Left renal cortex interstitium (tissue), 4 donors: ENCODE results near the gene C4A. TPM values are rescaled to one million over a fixed set of nuclear protein-coding genes. Genes with fewer than 3 reads are reported as not detected.
"Not testable (repeated sequence)": the region's sequence is repeated elsewhere in the genome, so short reads cannot be mapped to it uniquely, and the experiment has no call there.

Experiments used
- DNase-seq, 4 donors: peaks; one replicate each; pipeline ENCODE4 v3.0.0-alpha.2; 2013; ENCODE audit warnings: low read depth in 4 of 4, low spot score in 2 of 4, missing footprints in 1 of 4
- polyA plus RNA-seq, 4 donors: library from polyadenylated mRNA; unstranded; fragments of 120-200 nt; gene quantifications; one replicate each; pipeline ENCODE4 v1.2.1, GENCODE V29; 2013; ENCODE audit not compliant: insufficient read length in 4 of 4

The C4A gene
- polyA plus RNA-seq, 4 donors: 11.9 to 24.1 (median 15.8) TPM

DNA sequence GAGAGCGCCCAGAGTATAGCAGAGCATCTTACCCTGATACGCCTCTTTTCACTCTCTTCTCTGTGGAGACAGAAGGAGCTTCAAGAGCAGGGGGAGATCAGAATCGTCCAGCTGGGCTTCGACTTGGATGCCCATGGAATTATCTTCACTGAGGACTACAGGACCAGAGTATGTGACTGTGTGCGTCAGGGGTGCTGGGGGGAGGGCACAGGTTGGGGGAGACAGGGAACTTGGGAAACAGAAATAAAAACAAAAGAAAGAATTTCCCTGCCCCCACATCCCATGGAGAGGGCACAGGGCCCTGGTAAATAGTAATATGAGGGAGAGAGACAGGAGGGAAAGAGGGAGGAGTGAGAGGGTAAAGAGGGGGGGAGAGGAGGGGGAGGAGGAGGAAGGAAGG is 3.0 kb upstream of the C4A start:
- no peak for DNase-seq

DNA sequence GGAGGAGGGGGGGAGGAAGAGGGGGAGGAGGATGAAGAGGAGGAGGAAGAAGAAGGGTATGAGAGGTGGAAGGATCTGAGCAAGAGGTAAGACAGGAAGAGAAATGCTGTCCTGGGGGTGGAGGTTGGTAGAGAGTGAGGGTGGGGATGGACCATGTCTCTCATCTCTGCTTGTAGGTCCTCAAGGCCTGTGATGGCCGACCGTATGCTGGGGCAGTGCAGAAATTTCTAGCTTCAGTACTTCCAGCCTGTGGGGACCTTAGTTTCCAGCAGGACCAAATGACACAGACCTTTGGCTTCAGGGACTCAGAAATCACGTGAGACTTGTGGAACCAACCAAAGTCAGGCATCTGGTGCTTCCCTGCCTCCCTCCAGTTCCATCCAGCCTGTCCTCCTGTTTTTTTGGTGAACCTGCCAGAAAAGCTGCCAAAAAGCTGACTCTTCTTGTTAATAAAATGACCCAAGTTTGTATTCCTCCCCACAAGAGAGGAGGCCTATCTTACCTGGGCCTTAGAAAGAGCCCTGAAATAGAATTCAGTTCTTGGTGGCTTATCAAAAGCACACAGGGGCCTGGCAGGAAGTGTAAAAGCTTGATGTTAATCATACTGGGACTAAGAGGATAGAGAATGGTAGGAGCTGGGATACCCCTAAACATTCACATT is 2.5 kb upstream of the C4A start:
- DNase-seq: no peak

DNA sequence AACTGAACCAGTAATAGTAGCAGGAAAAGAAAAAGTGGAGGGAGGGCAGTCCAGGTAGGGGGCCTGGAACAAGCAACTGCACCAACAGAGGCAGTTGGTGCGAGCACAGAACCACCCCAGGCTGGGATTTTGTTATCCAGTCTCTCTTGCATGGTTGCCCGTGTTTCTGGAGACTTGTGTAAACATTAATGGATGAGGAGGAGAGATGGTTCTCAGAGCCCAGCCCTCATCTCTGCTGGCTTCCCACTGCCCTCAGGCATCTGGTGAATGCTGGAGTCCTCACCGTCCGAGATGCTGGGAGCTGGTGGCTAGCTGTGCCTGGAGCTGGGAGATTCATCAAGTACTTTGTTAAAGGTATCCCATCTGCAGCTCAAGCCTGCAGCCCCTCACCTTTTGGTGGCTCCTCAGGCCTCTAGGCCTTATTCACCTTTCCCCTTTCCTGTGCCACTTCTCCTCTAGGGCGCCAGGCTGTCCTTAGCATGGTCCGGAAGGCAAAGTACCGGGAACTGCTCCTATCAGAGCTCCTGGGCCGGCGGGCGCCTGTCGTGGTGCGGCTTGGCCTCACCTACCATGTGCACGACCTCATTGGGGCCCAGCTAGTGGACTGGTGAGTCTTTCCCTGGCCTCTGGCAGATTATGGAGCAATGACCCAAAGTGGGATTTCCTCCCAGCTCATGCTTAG is 1.5 kb upstream of the C4A start:
- DNase-seq: not testable (repeated sequence)

DNA sequence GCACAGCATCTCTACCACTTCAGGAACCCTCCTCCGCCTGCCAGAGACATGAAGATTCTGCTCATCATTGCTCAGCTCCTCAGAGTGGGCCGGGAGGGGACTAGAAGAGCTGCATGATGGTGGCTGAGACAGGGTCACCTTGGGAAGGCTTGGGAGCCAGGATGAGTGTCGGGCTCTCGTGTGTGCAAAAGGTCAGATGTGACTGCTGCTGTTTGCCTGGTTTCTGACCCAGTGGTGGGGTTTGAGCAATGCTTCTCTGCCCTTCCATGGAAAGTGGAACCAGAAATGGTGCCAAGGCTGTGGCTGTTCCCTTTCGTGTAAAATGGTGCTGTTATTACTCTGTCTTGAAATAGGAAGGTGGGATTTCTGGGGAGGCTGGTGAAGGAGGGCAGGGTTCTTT is 859 bp upstream of the C4A start:
- not testable (repeated sequence) for DNase-seq

DNA sequence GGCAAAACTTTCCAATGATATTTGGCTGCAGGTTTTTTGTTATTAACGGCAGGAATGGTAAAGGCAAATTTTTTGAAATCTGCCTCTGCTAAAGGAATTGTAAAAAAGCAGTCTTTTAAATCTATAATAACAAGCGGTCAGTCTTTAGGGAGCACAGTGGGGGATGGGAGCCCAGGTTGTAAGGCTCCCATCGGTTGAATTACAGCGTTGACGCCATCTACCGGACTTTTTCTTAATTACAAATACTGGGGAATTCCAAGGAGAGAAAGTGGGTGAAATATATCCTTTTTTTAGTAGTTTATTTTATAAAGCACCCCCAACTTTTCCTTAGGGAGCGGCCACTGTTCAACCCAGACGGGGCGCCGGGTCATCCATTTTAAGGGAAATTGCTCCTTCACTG is 7.5 kb downstream of the C4A start:
- not testable (repeated sequence) for DNase-seq

DNA sequence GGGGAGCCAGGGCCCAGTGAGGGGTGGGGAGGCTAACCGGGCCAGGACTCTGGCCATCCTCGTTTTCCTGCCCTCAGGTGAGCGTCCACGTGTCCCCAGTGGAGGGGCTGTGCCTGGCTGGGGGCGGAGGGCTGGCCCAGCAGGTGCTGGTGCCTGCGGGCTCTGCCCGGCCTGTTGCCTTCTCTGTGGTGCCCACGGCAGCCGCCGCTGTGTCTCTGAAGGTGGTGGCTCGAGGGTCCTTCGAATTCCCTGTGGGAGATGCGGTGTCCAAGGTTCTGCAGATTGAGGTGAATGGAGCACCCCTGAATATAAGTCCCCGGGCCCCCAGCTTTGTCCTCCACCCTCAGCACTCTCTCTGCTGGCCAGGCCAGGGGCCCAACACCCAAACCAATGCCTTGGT is 12.6 kb downstream of the C4A start:
- DNase-seq: not testable (repeated sequence)

DNA sequence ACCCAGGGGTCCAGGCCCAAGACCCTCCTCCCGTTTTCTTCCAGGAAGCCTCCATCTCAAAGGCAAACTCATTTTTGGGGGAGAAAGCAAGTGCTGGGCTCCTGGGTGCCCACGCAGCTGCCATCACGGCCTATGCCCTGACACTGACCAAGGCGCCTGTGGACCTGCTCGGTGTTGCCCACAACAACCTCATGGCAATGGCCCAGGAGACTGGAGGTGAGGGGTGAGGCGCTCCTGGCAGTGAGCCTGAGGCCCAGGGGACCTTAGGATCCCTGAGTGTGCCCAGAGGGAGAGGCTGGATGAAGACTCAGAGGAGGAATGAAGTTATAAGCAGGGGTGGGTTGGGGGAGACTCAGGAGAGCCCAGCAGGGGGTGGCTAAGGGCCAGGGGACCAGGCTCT is 14.5 kb downstream of the C4A start:
- DNase-seq: not testable (repeated sequence)

DNA sequence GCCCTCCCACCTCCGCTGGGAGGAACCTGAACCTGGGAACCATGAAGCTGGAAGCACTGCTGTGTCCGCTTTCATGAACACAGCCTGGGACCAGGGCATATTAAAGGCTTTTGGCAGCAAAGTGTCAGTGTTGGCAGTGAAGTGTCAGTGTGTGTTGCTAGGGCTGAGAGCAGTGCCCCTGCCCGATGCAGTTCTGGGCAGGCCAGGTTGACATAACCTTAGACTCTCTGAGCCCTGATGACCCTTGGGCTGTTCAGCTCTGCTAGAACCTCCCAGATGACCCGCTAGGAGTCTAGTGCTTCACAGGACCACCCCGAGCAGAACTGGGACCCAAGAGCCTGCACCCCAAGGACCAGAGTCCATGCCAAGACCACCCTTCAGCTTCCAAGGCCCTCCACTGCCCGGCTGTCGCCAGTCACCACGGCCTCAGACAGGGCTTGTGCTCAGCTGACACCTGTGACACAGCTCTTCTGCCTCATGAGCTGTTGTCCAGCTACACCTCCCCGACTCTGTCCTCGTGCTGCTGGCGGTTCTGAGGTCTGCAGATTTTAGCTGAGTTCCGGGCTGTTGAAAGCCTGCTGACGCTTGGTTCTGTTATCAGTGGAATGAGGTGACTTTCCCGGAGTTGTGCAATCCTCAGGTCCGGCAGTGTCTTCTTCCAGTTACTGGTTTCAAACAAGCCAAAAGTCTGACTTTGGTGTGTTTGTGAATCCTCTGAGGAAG is 20.9 kb downstream of the C4A start:
- DNase-seq: not testable (repeated sequence)

DNA sequence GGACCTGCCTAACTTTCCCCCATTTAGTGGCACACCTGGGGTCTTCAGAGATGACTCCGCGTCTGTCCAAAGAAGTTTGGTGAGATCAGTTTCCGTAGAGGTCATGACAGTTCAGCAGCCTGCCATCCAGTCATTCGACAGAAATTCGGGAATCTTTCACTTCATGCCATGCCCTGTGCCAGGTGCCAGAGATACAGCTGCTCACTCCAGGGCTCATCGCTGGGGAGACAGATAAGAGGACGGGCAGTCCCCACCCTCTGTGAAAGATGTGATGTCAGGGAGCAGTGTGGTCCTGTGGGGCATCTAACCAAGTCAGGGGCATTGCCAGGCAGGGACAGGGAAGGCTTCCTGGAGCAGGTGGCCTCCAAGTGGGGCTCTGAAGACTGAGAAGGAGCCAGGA is 21.4 kb downstream of the C4A start:
- not testable (repeated sequence) for DNase-seq

DNA sequence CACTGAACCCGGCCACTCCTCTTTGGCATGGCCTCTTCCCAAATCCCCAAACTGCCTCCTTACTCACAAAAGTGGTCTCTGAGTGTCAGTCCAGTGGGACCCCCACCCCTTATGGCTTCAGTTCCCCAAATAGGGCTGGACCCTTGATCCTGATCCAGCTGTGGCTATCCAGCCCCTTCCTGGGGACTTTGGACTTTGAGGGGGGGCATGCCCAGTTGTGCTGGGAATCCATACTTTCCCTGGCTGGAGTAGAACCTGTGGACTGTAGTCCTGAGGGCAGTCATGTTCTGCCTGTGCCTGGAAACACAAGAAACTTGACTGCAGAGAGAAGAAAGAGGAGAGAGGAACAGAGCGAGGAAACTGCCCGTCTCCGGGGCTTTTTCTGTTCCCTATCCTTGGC is 22.5 kb downstream of the C4A start:
- not testable (repeated sequence) for DNase-seq

DNA sequence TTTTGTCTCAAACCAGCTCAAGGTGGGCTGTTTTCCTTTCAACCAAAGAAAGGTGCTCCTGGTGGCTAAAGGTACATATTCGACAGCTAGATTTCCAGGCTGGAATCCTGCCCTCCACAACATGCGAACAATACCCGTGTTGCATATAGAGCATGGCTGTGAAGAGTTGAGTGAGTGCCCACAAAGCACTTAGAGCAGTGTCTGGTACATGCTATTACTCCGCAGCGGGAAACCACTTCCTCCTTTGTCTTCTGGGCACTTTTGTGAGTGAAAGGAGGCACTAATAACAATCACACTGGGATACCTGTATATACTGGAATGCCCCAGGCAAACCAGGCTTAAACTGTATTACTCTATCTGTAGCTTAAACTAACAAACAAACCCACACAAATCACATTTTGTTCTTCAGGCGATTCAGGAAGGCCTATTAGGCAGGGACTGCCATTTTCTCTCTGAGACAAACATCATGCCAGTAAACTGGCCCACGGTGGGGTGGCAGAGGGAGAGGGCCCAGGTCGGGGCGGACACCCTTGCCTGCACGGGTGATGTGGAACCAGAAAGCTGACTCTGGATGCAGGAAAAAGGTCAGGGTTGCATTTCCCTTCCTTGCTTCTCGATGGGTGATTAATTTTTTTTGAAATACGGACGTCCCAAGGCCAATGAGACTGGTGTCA is 23.1 kb downstream of the C4A start:
- DNase-seq: not testable (repeated sequence)

DNA sequence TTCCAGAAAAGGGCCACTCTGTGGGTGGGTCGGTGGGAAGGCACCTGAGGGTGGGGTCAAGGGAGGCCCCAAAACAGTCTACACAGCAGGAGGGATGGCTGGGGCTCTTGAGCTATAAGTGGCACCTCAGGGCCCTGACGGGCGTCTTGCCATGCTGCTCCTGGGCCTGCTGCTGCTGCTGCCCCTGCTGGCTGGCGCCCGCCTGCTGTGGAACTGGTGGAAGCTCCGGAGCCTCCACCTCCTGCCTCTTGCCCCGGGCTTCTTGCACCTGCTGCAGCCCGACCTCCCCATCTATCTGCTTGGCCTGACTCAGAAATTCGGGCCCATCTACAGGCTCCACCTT is 23.7 kb downstream of the C4A start:
- not testable (repeated sequence) for DNase-seq

DNA sequence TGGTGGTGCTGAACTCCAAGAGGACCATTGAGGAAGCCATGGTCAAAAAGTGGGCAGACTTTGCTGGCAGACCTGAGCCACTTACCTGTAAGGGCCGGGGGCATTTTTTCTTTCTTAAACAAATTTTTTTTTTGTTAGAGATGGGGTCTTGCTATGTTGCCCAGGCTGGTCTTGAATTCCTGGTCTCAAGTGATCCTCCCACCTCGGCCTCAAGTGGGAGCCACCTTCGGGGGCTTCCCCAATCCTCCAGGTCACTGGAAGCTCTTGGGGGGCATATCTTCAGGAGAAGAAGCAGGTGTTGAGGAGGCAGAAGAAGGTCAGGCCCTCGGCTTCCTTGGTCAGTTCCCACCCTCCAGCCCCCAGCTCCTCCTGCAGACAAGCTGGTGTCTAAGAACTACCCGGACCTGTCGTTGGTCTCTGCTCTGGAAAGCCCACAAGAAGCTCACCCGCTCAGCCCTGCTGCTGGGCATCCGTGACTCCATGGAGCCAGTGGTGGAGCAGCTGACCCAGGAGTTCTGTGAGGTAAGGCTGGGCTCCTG is 24.2 kb downstream of the C4A start:
- not testable (repeated sequence) for DNase-seq

DNA sequence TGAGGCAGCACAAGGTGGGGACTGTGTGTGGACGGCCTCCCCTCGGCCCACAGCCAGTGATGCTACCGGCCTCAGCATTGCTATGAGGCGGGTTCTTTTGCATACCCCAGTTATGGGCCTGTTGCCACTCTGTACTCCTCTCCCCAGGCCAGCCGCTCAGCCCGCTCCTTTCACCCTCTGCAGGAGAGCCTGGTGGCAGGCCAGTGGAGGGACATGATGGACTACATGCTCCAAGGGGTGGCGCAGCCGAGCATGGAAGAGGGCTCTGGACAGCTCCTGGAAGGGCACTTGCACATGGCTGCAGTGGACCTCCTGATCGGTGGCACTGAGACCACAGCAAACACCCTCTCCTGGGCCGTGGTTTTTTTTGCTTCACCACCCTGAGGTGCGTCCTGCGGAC is 25.2 kb downstream of the C4A start:
- DNase-seq: not testable (repeated sequence)

DNA sequence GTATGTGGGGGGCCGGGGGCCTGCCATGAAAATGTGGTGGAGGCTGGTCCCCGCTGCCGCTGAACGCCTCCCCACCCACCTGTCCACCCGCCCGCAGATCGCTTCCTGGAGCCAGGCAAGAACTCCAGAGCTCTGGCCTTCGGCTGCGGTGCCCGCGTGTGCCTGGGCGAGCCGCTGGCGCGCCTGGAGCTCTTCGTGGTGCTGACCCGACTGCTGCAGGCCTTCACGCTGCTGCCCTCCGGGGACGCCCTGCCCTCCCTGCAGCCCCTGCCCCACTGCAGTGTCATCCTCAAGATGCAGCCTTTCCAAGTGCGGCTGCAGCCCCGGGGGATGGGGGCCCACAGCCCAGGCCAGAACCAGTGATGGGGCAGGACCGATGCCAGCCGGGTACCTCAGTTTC is 26.2 kb downstream of the C4A start:
- not testable (repeated sequence) for DNase-seq

DNA sequence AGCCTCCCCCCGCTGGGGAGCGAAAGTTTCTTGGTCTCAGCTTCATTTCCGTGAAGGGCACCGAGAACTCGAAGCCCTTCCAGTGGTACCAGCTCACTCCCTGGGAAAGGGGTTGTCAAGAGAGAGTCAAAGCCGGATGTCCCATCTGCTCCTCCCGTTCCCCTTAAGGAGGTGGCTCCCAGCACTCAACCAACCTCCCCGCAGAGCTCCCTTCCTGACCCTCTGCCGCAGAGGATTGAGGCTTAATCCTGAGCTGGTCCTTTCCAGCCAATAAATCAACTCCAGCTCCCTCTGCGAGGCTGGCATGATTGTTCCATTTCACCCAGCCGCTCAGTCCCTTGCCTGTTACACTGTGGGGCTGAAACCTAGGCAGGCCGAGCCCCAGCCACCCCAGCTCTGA is 26.8 kb downstream of the C4A start:
- not testable (repeated sequence) for DNase-seq

DNA sequence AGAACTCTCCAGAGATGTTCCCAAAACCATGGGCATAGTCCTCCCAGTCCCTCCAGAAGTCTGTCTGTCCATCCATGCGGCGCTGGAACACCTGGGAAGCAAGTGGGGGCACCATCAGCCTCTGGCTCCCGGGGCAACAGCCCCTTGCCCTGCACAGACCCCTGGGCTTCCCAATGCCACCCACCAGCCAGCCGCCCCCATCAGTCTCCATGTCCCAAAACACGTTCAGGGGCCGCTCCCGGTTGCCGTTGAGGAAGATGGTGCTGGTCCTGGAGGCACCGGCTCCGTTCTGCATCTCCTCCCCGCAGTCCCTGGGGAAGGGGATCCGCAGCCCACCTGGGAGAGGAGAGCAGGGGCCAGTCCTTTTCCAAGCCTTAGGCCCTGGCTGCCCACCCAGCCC is 27.7 kb downstream of the C4A start:
- not testable (repeated sequence) for DNase-seq

DNA sequence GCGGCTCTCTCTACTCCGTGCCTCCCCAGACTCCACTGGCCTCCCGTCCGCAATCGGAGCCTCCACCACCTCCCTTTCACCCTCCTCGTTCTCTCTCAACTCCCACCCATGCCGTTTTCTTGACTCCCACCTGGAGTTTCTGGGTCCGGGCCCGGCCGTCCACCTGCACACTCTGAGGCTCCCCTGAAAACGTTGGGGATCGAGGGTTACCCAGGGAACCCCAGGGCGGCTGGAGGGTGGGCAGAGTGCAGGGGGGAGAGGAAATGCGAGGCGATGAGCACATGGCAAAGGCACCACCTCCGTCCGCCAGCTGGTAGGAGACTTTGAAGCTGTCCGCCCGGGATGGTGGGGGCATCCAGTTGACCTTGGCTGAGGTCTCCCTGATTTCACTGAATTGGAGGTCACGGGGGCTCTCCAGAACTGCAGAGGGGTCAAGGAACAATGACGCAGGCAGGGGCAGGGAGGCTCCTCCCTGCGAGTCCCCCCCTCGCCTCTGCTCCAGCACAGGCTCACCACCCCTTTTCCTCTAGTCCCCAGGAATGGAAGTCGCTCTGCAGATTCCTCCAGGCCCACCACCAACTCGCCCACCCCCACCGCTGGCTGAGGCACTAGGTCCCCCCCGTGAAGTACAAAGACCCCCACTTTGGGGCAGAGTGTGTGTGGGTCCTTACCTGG is 29.1 kb downstream of the C4A start:
- not testable (repeated sequence) for DNase-seq

DNA sequence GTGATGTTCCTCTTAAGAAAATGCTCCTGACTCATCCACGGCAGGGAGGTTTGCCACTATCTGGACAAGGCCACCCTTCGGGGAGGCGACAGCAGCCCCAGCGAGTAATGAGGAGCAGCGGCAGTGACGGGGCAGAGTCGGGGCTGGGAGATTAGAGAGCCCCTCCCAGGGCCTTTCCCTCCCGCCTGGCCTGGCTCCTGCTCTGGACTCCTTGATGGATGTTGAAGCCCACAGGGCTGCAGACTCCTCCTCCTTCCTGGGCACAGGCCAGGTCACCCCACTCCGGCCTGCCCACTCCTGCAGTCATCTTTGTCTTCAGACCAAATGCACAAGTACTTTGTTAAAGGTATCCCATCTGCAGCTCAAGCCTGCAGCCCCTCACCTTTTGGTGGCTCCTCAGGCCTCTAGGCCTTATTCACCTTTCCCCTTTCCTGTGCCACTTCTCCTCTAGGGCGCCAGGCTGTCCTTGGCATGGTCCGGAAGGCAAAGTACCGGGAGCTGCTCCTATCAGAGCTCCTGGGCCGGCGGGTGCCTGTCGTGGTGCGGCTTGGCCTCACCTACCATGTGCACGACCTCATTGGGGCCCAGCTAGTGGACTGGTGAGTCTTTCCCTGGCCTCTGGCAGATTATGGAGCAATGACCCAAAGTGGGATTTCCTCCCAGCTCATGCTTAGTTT is 31.2 kb downstream of the C4A start:
- not testable (repeated sequence) for DNase-seq

DNA sequence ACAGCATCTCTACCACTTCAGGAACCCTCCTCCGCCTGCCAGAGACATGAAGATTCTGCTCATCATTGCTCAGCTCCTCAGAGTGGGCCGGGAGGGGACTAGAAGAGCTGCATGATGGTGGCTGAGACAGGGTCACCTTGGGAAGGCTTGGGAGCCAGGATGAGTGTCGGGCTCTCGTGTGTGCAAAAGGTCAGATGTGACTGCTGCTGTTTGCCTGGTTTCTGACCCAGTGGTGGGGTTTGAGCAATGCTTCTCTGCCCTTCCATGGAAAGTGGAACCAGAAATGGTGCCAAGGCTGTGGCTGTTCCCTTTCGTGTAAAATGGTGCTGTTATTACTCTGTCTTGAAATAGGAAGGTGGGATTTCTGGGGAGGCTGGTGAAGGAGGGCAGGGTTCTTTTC is 31.9 kb downstream of the C4A start:
- not testable (repeated sequence) for DNase-seq
